ENCODE results near the gene TLE3.

Gene TLE3

DNA sequence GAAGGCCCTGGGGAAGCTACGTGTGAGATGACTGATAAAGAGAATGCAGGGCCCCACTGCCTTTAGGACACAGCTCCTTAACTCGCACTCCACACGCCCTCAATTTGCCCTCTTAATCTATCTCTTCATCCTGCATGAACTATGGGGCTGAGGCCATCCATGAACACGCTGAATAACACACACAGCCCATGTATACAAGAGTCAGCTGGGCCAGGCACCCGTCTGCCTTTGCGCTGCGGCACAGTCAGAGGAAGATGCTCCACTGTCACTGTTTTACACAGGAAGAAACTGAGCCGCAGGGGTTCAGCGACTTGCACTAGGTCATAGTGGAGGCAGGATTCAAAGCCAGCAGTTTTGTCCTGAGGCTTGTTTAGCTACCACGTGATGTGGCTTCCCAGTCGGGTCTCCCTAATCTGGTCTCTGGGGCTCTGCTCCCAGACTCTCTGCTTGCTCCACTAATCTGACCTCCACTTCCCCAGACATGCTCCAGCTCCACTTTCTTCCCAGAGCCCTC, 43.9 kb downstream of the TLE3 start:
- no peak overlapping the region for H3K9ac ChIP-seq (ENCODE audit: low read length in 2 of 2)
- peaks cover 76 to 79% of the 10 kb centered on the region in 2 donors for H3K36me3 ChIP-seq (ENCODE audit: control insufficient read depth in 2 of 2, insufficient read depth in 2 of 2, low read length in 2 of 2)
- no peaks in the 10 kb centered on the region for H3K27me3 ChIP-seq (ENCODE audit: control insufficient read depth in 1 of 2, insufficient read depth in 2 of 2, low read length in 2 of 2)
- no peak overlapping the region for H3K4me3 ChIP-seq (ENCODE audit: low read length in 2 of 2)
- peaks cover 6% of the 10 kb centered on the region for H3K4me1 ChIP-seq (ENCODE audit: control insufficient read depth, insufficient read depth, low read length)
- no peaks in the 10 kb centered on the region for H3K9me3 ChIP-seq (ENCODE audit: control insufficient read depth in 2 of 2, low read length in 2 of 2)
- no peak overlapping the region for H3K27ac ChIP-seq (ENCODE audit: low read length)

DNA sequence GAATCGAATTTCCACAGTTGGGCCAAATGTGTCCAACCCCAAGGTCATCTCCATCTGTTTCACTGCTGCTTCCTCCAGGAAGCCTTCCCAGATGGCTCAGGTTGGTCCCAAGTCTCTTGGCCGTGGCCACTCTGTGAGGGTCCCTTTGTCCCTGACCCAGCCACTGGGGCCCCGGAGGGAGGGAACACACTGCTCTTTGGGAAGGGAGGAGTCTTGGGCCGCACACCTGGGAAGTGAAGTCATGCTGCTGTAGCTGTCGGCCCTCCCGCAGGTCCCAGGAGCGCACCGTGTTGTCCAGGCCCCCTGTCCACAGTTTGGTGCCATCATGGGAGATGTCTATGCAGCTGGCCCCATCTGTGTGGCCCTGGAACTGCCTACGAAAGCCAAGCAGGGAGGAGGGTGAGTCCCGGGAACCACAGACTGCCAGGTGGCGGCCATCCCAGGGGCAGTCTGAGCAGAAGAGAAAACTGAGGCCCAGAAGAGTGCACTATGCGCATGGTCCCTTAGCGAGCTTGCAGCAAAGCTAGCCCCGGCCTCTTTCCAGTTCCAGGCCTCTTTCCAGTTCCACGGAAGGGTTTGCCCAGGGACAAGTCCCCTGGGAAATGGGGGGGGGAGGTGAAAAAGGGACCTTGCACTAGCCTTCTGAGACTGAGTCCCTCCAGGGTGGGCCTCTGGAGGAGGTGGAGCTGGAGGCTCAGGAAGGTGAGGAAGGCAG, 44.6 kb downstream of the TLE3 start:
- Histone ChIP-seq H3K4me1 (ENCODE audit: control insufficient read depth, insufficient read depth, low read length) (peaks cover 10% of the 10 kb centered on the region), H3K27ac (ENCODE audit: low read length) (no peak overlapping the region), H3K36me3 (ENCODE audit: control insufficient read depth in 2 of 2, insufficient read depth in 2 of 2, low read length in 2 of 2) (peaks cover 74 to 75% of the 10 kb centered on the region in 2 donors), H3K9me3 (ENCODE audit: control insufficient read depth in 2 of 2, low read length in 2 of 2) (no peaks in the 10 kb centered on the region), H3K27me3 (ENCODE audit: control insufficient read depth in 1 of 2, insufficient read depth in 2 of 2, low read length in 2 of 2) (no peaks in the 10 kb centered on the region), H3K4me3 (ENCODE audit: low read length in 2 of 2) (no peak overlapping the region), H3K9ac (ENCODE audit: low read length in 2 of 2) (no peak overlapping the region)

DNA sequence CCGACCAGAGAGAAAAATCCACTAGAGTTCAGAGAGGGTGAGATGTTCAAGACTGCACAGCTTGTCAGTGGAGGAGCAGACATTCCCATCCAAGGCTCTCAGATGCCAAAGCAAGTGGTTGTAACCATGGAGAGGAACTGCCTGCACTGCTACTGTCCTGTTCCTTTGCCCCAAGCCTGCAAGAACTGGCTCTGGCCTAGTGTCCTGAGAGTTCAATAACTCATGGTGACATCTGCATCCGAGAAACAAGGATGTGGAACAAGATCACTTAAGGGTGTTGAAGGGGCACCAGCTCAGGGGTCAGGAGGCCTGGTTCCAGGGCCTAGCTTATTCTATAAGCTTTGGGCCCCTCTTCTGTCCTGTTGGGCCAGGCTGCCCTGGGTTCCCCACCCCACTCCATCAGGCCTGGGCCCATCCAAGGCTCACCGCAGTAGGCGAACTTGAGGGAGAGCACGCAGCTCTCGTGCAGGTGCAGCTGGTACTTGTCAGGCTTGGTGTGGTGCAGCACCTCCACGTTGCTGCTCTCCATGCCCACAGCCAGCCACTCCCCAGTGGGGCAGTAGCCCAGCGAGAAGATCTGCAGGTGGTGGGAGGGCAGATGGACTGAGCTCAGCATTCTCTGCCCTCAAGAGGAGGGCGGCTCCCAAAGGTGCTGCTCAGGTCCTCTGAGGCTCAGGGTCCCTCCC, 45.6 kb downstream of the TLE3 start:
- Histone ChIP-seq H3K27ac (ENCODE audit: low read length) (no peak overlapping the region), H3K9ac (ENCODE audit: low read length in 2 of 2) (no peak overlapping the region), H3K27me3 (ENCODE audit: control insufficient read depth in 1 of 2, insufficient read depth in 2 of 2, low read length in 2 of 2) (no peaks in the 10 kb centered on the region), H3K4me3 (ENCODE audit: low read length in 2 of 2) (no peak overlapping the region), H3K4me1 (ENCODE audit: control insufficient read depth, insufficient read depth, low read length) (peaks cover 14% of the 10 kb centered on the region), H3K9me3 (ENCODE audit: control insufficient read depth in 2 of 2, low read length in 2 of 2) (no peaks in the 10 kb centered on the region), H3K36me3 (ENCODE audit: control insufficient read depth in 2 of 2, insufficient read depth in 2 of 2, low read length in 2 of 2) (peaks cover 64 to 67% of the 10 kb centered on the region in 2 donors)

DNA sequence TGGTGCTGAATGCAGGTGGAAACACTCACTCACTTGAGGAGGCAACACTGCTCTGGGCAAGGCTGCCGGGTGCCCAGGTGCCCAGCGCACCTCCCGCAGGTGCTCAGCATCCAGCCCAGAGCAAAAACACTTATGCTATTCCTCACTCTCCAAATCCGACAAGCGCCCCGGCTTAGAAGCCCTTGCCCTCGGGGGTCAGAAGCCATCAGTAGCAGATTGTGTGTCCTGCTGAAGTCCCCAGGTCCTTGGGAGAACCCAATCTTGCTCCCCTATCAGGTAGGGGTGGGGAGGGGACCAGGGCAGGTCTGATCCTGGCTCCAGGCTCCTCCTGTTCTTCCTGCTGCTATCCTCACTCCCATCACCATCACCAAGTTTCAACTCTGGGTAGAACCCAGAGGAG, 46.7 kb downstream of the TLE3 start:
- no peak overlapping the region for H3K9ac ChIP-seq (ENCODE audit: low read length in 2 of 2)
- no peaks in the 10 kb centered on the region for H3K27me3 ChIP-seq (ENCODE audit: control insufficient read depth in 1 of 2, insufficient read depth in 2 of 2, low read length in 2 of 2)
- H3K9me3 ChIP-seq (ENCODE audit: control insufficient read depth in 2 of 2, low read length in 2 of 2) = no peaks in the 10 kb centered on the region
- H3K4me1 ChIP-seq (ENCODE audit: control insufficient read depth, insufficient read depth, low read length) = peaks cover 14% of the 10 kb centered on the region
- no peak overlapping the region for H3K4me3 ChIP-seq (ENCODE audit: low read length in 2 of 2)
- no peak overlapping the region for H3K27ac ChIP-seq (ENCODE audit: low read length)
- peaks cover 56 to 61% of the 10 kb centered on the region in 2 donors for H3K36me3 ChIP-seq (ENCODE audit: control insufficient read depth in 2 of 2, insufficient read depth in 2 of 2, low read length in 2 of 2)

- Histone ChIP-seq H3K27ac (ENCODE audit: low read length) (no peak overlapping the region), H3K4me1 (ENCODE audit: control insufficient read depth, insufficient read depth, low read length) (peaks cover 14% of the 10 kb centered on the region), H3K27me3 (ENCODE audit: control insufficient read depth in 1 of 2, insufficient read depth in 2 of 2, low read length in 2 of 2) (no peaks in the 10 kb centered on the region), H3K4me3 (ENCODE audit: low read length in 2 of 2) (no peak overlapping the region), H3K9ac (ENCODE audit: low read length in 2 of 2) (no peak overlapping the region), H3K36me3 (ENCODE audit: control insufficient read depth in 2 of 2, insufficient read depth in 2 of 2, low read length in 2 of 2) (peaks cover 55 to 56% of the 10 kb centered on the region in 2 donors), H3K9me3 (ENCODE audit: control insufficient read depth in 2 of 2, low read length in 2 of 2) (no peaks in the 10 kb centered on the region)
These were observed 47.3 kb downstream of the TLE3 start for GRCh38 chr15:70050441-70050840.

GRCh38 chr15:70049701-70050301, 47.9 kb downstream of the TLE3 start:
- no peak overlapping the region for H3K27ac ChIP-seq (ENCODE audit: low read length)
- no peaks in the 10 kb centered on the region for H3K9me3 ChIP-seq (ENCODE audit: control insufficient read depth in 2 of 2, low read length in 2 of 2)
- H3K4me1 ChIP-seq (ENCODE audit: control insufficient read depth, insufficient read depth, low read length) = peaks cover 14% of the 10 kb centered on the region
- no peaks in the 10 kb centered on the region for H3K27me3 ChIP-seq (ENCODE audit: control insufficient read depth in 1 of 2, insufficient read depth in 2 of 2, low read length in 2 of 2)
- no peak overlapping the region for H3K4me3 ChIP-seq (ENCODE audit: low read length in 2 of 2)
- peaks cover 49 to 50% of the 10 kb centered on the region in 2 donors for H3K36me3 ChIP-seq (ENCODE audit: control insufficient read depth in 2 of 2, insufficient read depth in 2 of 2, low read length in 2 of 2)
- H3K9ac ChIP-seq (ENCODE audit: low read length in 2 of 2) = no peak overlapping the region

DNA sequence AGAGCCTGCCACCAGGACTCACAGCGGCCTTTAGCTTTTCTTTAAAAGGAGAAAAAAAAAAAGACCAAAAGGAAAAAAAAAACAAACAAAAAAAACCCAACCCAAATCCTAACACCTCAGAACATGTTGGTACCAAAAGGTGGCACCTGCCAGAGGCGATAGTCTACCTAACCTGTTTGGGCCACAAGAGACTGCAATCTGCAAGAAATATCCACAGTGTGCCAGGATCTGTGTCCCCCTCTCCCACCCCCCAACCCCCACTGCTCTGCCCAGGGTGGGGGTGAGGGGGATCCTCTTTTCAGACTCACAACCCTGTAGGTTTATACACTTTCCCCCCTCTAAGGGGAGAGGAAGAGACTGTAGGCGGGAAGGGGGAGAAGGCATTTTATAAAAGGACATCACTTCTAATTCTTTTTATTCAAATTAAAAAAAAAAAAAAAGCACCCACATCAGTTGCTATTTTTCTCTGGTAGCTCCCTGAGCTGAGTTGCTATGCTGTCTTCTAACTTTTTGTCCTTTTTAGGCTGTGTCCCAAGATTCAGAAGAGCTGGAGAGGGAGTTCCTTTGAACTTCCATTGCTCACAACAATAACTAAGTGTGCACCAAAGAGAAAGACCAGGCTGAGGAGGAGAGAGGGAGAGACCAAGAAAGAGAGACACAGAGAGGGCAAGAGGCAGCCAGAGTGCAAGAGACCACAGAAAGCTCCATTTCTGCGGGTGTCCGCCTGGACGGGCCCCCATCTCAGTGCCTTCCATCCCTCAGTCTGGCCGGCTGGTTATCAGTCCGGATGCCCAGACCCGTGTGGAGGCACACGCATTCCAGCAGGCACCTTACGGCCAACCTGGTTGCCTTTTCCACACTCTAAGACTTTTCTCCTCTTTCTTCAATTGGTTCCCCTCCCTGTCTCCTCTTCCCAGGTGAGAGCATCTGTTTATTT, 48.9 kb downstream of the TLE3 start:
- Histone ChIP-seq H3K9ac (ENCODE audit: low read length in 2 of 2) (no peak overlapping the region), H3K4me1 (ENCODE audit: control insufficient read depth, insufficient read depth, low read length) (peaks cover 14% of the 10 kb centered on the region), H3K4me3 (ENCODE audit: low read length in 2 of 2) (no peak overlapping the region), H3K36me3 (ENCODE audit: control insufficient read depth in 2 of 2, insufficient read depth in 2 of 2, low read length in 2 of 2) (peaks cover 40 to 41% of the 10 kb centered on the region in 2 donors), H3K27me3 (ENCODE audit: control insufficient read depth in 1 of 2, insufficient read depth in 2 of 2, low read length in 2 of 2) (no peaks in the 10 kb centered on the region), H3K27ac (ENCODE audit: low read length) (no peak overlapping the region), H3K9me3 (ENCODE audit: control insufficient read depth in 2 of 2, low read length in 2 of 2) (no peaks in the 10 kb centered on the region)

GRCh38 chr15:70048198-70048565, 49.5 kb downstream of the TLE3 start:
- Histone ChIP-seq H3K27ac (ENCODE audit: low read length) (no peak overlapping the region), H3K4me3 (ENCODE audit: low read length in 2 of 2) (no peak overlapping the region), H3K36me3 (ENCODE audit: control insufficient read depth in 2 of 2, insufficient read depth in 2 of 2, low read length in 2 of 2) (peaks cover 33 to 34% of the 10 kb centered on the region in 2 donors), H3K9ac (ENCODE audit: low read length in 2 of 2) (no peak overlapping the region), H3K4me1 (ENCODE audit: control insufficient read depth, insufficient read depth, low read length) (peaks cover 12% of the 10 kb centered on the region), H3K27me3 (ENCODE audit: control insufficient read depth in 1 of 2, insufficient read depth in 2 of 2, low read length in 2 of 2) (no peaks in the 10 kb centered on the region), H3K9me3 (ENCODE audit: control insufficient read depth in 2 of 2, low read length in 2 of 2) (no peaks in the 10 kb centered on the region)

GRCh38 chr15:70047386-70048197, 50.1 kb downstream of the TLE3 start:
- Histone ChIP-seq H3K27me3 (ENCODE audit: control insufficient read depth in 1 of 2, insufficient read depth in 2 of 2, low read length in 2 of 2) (no peaks in the 10 kb centered on the region), H3K9me3 (ENCODE audit: control insufficient read depth in 2 of 2, low read length in 2 of 2) (no peaks in the 10 kb centered on the region), H3K36me3 (ENCODE audit: control insufficient read depth in 2 of 2, insufficient read depth in 2 of 2, low read length in 2 of 2) (peaks cover 28 to 29% of the 10 kb centered on the region in 2 donors), H3K9ac (ENCODE audit: low read length in 2 of 2) (no peak overlapping the region), H3K27ac (ENCODE audit: low read length) (no peak overlapping the region), H3K4me1 (ENCODE audit: control insufficient read depth, insufficient read depth, low read length) (peaks cover 11% of the 10 kb centered on the region), H3K4me3 (ENCODE audit: low read length in 2 of 2) (no peak overlapping the region)

Data from stomach smooth muscle (tissue), 2 donors.